HG03342 (cell line): ENCODE data around the gene CIB1.

Experiments
- ATAC-seq: cut with Tn5 transposase; IDR thresholded peaks from one replicate; pipeline ENCODE4 v1.9.1; 2021; ENCODE audit warnings: mild to moderate bottlenecking, moderate library complexity; ENCODE audit not compliant: unreplicated experiment

The CIB1 gene

GRCh38 chr15:90241343-90242192, 7.8 kb upstream of the CIB1 start:
- ATAC-seq = no peak

GRCh38 chr15:90240856-90241255, 7.1 kb upstream of the CIB1 start:
- no peak for ATAC-seq

GRCh38 chr15:90239371-90239770, 5.6 kb upstream of the CIB1 start:
- no peak for ATAC-seq

GRCh38 chr15:90234096-90234988, 601 bp upstream of the CIB1 start, which contains the start of gene GDPGP1:
TSS of gene GDPGP1 (plus strand) at chr15:90234209. CDS start at chr15:90240909, 6,700 bp downstream.
- ATAC-seq = no peak

- no peak for ATAC-seq
Measured at GRCh38 chr15:90232941-90233386, 777 bp downstream of the CIB1 start.

- no peak for ATAC-seq
Measured at GRCh38 chr15:90232196-90232595, 1.5 kb downstream of the CIB1 start.

- ATAC-seq = no peak
Measured at GRCh38 chr15:90231028-90232017, 2.4 kb downstream of the CIB1 start.

GRCh38 chr15:90230610-90231009, 3.1 kb downstream of the CIB1 start:
- no peak for ATAC-seq

GRCh38 chr15:90230071-90230494, 3.7 kb downstream of the CIB1 start:
- no peak for ATAC-seq

- ATAC-seq = no peak
Measured at GRCh38 chr15:90228960-90229359, 4.8 kb downstream of the CIB1 start.

- no peak for ATAC-seq
Measured at GRCh38 chr15:90227816-90228772, 5.6 kb downstream of the CIB1 start.

- ATAC-seq = no peak
Measured at GRCh38 chr15:90227336-90227735, 6.4 kb downstream of the CIB1 start.

- no peak for ATAC-seq
Measured at GRCh38 chr15:90225504-90226234, 8.1 kb downstream of the CIB1 start.

GRCh38 chr15:90225047-90225446, 8.7 kb downstream of the CIB1 start:
- ATAC-seq = no peak

- no peak for ATAC-seq
Measured at GRCh38 chr15:90223441-90224165, 10.1 kb downstream of the CIB1 start.

- ATAC-seq = no peak
Measured at GRCh38 chr15:90222547-90222946, 11.2 kb downstream of the CIB1 start.

- no peak for ATAC-seq
Measured at GRCh38 chr15:90221246-90221900, 12.4 kb downstream of the CIB1 start.
